NCI-H748 (cell line): ENCODE measurements around the gene TMEM245.
"Not testable (repeated sequence)": the region's sequence is repeated elsewhere in the genome, so short reads cannot be mapped to it uniquely, and the experiment has no call there.

Experiments used
- DNase-seq: peaks from one replicate; lab custom pipeline; 2025; ENCODE audit not compliant: unreplicated experiment; lab: John Stamatoyannopoulos, UW

The TMEM245 gene

DNA sequence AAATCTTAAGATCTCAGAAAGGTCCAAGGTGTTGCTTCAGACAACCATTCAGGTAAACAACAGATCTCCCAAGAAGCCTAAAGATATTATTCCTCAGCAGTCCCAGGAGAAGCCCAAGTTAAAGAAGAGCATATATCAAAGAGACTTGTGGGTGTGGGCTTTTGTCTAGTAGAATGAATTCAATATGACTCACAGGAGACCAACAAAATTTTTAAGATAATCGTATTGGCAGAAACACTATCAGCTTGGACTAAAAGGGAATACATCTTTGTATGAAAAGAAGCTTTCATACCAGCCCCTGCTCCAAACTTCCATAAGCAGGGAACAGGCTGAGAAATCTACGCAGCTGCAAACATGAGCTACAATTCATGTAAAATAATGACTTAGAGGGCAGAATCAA, 116.6 kb downstream of the TMEM245 start:
- no peak for DNase-seq

DNA sequence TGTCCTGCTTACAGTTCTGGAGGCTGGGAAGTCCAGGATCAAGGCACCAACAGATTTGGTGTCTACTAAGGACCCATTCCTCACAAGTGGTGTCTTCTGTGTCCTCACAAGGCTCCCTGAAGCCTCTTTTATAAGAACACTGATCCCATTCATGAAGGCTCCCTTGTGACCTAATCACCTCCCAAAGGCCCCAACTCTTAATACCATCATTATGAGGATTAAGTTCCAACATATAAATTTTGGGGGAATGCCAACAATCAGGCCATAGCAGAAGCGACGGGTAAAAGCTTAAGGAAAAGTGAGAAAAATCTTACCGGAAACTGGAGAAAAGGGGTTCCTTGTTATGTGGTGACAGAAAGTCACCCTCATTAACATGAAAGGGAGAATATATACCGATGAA, 117.6 kb downstream of the TMEM245 start:
- no peak for DNase-seq

- no peak for DNase-seq
Observed at GRCh38 chr9:109001275-109001676, 118.5 kb downstream of the TMEM245 start.

DNA sequence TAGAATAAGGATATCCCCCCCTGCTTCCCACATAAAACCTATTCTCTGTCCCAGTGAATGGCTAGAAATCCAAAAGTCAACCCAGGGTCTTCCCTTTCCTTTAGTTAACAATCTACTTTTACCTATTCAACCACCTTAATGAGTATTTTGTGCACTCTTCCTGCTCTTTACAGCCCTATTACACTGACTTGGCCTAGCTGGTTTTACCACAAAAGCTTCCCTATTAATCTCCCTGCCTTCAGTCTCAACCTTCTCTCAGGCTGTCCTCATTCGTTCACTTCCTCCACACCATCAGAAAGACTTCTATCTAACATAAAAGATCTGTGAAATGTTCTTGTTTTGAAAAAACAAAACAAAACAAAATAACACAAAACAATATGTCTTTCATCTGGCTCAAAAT, 122.6 kb downstream of the TMEM245 start:
- no peak for DNase-seq

DNA sequence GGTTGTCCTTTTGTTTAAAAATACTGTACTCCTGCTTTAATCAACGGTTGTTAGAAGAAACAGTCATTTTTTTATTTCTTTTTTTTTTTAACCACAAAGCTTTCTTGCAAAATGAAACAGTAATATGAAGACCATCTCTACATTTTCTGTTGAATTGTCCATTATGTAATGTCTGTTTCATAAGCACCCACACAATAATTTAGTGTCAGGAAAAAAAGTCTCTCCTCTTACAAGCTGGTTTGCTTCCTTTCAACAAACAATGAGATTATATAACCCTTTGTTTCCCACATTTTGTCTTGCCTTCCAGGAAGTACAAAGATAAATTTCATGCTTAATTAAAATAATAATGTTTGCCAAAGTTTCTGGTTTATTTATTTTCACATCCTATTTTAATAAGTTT, 123.1 kb downstream of the TMEM245 start:
- DNase-seq: peak; percentile 20

GRCh38 chr9:108994695-108995094, 125.1 kb downstream of the TMEM245 start:
- DNase-seq: no peak

DNA sequence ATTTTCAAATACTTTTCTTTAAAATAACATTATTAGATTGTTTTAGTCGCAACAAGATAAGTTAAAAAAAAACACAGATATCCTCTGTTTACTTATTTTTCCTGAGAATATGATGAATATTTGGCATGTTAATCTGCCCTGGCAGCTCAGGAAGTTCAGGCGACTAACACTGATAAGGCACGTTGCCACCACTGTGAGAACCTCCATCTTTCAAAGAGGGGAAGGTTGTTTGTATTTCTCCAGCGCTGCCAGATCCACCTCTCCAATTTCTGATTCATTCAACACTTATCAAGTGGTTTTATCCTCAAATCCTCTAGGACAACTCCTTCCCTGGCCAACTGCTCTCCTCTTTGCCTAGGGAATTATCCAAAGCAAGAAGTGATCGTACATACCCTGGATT, 128.3 kb downstream of the TMEM245 start:
- no peak for DNase-seq

DNA sequence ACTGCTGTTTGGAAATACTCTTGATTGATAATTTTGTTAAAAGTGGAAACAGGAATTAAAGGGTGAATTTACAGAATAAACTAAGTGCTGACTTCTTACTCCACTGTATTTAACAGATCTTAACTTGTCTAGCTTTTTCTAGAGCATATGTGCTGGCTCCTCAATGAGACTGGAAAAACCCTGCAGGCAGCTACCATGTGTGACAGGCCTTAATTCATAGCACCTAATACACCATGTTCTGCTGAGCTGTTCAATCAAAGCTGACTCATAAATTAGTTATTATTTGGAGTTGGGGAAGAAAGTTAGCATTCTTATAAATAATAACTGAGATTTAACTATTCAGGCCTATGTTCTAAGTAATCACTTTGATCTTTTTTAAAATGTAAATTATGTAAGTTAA, 135.9 kb downstream of the TMEM245 start:
- no peak for DNase-seq

DNA sequence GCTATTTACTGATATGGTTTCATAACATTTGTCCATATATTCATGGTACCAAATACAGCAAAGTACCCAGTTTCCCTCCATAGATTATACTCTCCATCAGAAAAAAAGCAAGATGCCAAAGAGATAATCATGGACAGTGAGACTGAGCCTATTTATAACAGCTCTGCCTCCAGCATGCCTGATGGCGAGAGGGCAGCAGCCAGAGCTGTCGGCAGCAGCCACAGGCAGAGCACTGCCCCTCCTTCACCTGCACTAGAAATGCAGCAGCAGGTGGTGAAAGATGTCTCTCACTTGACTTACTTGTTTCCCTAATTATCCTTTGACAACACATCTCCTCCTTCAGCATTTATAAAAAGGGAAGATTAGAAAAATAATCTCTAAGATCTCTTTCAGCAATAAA, 138.9 kb downstream of the TMEM245 start:
- DNase-seq: no peak

GRCh38 chr9:108978205-108978604, 141.5 kb downstream of the TMEM245 start:
- DNase-seq: no peak

- no peak for DNase-seq
Observed at GRCh38 chr9:108973895-108974294, 145.9 kb downstream of the TMEM245 start.

DNA sequence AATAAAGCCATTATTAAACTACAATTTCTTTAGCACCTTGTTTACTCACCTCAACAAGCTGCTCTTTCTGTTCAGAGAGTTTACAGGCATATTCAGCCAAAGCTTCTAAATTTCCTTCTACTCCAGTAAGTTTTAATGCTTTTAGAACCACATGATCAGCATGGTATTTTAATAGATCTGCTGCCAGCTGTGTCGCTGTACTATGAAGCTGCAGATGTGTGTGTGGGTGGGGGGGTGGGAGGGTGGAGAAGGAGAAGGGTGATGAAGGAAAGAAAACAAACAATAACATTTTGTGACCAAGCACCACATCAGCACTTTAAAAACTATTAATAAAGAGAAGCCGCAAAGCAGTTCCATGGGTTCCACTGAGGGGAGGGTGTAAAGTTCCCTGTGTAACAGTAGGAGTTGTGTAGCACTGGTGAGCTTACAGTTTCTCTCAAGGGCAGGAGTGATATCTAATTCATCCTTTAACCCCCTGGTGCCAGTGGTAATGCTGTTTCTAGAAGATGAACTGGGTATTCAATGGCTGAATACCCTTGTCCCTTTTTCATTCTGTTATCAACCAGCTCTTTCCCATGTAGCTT, 147.0 kb downstream of the TMEM245 start:
- DNase-seq: no peak

GRCh38 chr9:108972186-108972585, 147.6 kb downstream of the TMEM245 start:
- DNase-seq: no peak

DNA sequence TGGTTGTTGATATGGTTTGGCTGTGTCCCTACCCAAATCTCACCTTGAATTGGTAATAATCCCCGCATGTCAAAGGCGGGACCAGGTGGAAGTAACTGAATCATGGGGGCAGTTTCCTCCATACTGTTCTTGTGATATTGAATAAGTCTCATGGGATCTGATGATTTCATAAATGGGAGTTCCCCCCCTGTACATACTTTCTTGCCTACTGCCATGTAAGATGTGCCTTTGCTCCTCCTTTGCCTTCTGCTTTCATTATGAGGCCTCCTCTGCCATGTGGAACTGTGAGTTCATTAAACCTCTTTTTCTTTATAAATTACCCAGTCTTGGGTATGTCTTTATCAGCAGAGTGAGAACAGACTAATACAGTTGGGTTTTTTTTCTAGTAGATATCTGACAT, 148.4 kb downstream of the TMEM245 start:
- not testable (repeated sequence) for DNase-seq

- DNase-seq: no peak
Observed at GRCh38 chr9:108967916-108968315, 151.8 kb downstream of the TMEM245 start.
